Measurements from ENCODE around the gene ARHGAP27. TPM values are rescaled to one million over a fixed set of nuclear protein-coding genes. Genes with fewer than 3 reads are reported as not detected.

ARHGAP27 gene, protein sequence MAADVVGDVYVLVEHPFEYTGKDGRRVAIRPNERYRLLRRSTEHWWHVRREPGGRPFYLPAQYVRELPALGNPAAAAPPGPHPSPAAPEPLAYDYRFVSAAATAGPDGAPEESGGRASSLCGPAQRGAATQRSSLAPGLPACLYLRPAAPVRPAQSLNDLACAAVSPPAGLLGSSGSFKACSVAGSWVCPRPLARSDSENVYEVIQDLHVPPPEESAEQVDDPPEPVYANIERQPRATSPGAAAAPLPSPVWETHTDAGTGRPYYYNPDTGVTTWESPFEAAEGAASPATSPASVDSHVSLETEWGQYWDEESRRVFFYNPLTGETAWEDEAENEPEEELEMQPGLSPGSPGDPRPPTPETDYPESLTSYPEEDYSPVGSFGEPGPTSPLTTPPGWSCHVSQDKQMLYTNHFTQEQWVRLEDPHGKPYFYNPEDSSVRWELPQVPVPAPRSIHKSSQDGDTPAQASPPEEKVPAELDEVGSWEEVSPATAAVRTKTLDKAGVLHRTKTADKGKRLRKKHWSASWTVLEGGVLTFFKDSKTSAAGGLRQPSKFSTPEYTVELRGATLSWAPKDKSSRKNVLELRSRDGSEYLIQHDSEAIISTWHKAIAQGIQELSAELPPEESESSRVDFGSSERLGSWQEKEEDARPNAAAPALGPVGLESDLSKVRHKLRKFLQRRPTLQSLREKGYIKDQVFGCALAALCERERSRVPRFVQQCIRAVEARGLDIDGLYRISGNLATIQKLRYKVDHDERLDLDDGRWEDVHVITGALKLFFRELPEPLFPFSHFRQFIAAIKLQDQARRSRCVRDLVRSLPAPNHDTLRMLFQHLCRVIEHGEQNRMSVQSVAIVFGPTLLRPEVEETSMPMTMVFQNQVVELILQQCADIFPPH
- 30.8 TPM for total RNA-seq

DNA sequence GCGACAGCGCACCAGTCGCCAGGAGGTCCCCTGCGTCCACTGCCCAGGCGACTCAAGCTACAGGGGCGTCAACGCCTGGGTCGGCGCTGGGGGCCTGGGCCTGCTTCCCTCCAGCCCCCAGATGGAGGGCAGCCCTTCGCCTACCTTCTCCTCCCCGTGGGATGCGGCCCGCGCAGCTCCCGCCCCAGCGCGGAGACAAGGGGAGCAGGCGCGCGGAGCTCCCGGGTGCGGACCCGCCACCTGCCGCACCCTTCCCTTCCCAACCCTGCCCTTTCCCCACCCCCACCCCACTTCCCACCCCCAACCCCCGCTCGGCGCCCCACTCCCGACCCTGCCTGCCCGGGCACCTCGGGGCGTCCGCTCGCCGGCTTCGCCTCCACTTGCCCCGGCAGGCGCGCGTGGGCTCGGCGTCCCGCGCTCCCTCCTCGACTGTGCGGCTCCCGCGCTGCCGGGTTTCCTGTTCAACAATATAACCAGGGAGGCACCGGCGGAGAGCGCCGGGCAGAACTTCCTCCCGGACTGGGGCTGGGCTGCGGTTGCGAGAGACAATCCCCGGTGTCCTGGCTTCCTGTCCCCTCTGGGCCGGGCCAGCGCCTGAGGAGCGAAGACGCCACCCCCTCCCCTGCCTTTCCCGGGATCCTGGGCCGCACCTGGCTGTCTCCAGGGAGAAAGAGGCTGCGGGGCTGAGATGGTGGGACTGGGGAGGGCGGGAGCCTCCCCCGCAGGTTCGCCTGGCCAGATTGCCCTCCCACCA, at the start of gene ARHGAP27:
ARHGAP27 (minus strand) TSS at position 466 of the 754 bp plus-strand sequence. CDS start 2,591 bp downstream, outside the sequence.

Other genes with a start within 250 kb of the ARHGAP27 start
- 15.3 TPM for gene FMNL1, start 211.0 kb downstream of the ARHGAP27 start, total RNA-seq
- gene SPATA32, start 170.8 kb downstream of the ARHGAP27 start, total RNA-seq, result 0.12 TPM
- gene MAP3K14, start 115.8 kb downstream of the ARHGAP27 start, total RNA-seq, result 7.5 TPM
- gene PLEKHM1, start 57.9 kb upstream of the ARHGAP27 start, total RNA-seq, result 20.7 TPM